H9 (cell line): ENCODE measurements around the gene RNF227. TPM values are rescaled to one million over a fixed set of nuclear protein-coding genes. Genes with fewer than 3 reads are reported as not detected.

Experiments used
- DNase-seq: peaks from one replicate; pipeline ENCODE4 v3.0.0-alpha.2; 2017
- H2AFZ ChIP-seq: one replicate; pipeline ENCODE4 v1.6.1; 2013; ENCODE audit warnings: mild to moderate bottlenecking, low read length, control low read depth, moderate library complexity
- H2AK5ac ChIP-seq: 2 replicates; pipeline ENCODE4 v1.6.1; 2013; ENCODE audit warnings: low read length, control low read depth, mixed read lengths; ENCODE audit not compliant: insufficient read length
- H2BK120ac ChIP-seq: one replicate; pipeline ENCODE4 v1.6.1; 2013; ENCODE audit warnings: low read depth, mild to moderate bottlenecking, low read length, control low read depth, inconsistent platforms; ENCODE audit not compliant: poor library complexity, severe bottlenecking
- H2BK12ac ChIP-seq: 2 replicates; pipeline ENCODE4 v1.6.1; 2013; ENCODE audit warnings: low read length, control low read depth, mixed read lengths, low read depth; ENCODE audit not compliant: insufficient read length
- H2BK15ac ChIP-seq: 2 replicates; pipeline ENCODE4 v1.6.1; 2013; ENCODE audit warnings: low read depth, low read length, control low read depth
- H2BK20ac ChIP-seq: one replicate; pipeline ENCODE4 v1.6.1; 2013; ENCODE audit warnings: low read depth, mild to moderate bottlenecking, low read length, control low read depth, inconsistent platforms; ENCODE audit not compliant: poor library complexity, severe bottlenecking
- H2BK5ac ChIP-seq: 2 replicates; pipeline ENCODE4 v1.6.1; 2013; ENCODE audit warnings: low read length, control low read depth, mixed read lengths; ENCODE audit not compliant: insufficient read length
- H3K14ac ChIP-seq: 2 replicates; pipeline ENCODE4 v1.6.1; 2013; ENCODE audit warnings: low read length, control low read depth; ENCODE audit not compliant: insufficient read depth
- H3K18ac ChIP-seq: 2 replicates; pipeline ENCODE4 v1.6.1; 2013; ENCODE audit warnings: low read depth, mild to moderate bottlenecking, mixed read lengths, low read length, control low read depth; ENCODE audit not compliant: insufficient read length
- H3K23ac ChIP-seq: 2 replicates; pipeline ENCODE4 v1.6.1; 2013; ENCODE audit warnings: low read length, control low read depth, mixed read lengths, low read depth; ENCODE audit not compliant: insufficient read length
- H3K23me2 ChIP-seq: 2 replicates; pipeline ENCODE4 v1.6.1; 2013; ENCODE audit warnings: low read depth, mild to moderate bottlenecking, mixed read lengths, low read length, control low read depth; ENCODE audit not compliant: insufficient read length, poor library complexity, severe bottlenecking
- H3K27ac ChIP-seq: 2 replicates; pipeline ENCODE4 v1.5.1; 2013; ENCODE audit warnings: low read length, control low read depth, mixed read lengths, low read depth; ENCODE audit not compliant: insufficient read length
- H3K27me3 ChIP-seq: 2 replicates; pipeline ENCODE4 v1.6.1; 2013; ENCODE audit warnings: low read length, control low read depth, inconsistent platforms; ENCODE audit not compliant: insufficient read depth
- H3K4ac ChIP-seq: 2 replicates; pipeline ENCODE4 v1.6.1; 2013; ENCODE audit warnings: low read depth, mild to moderate bottlenecking, control low read depth, inconsistent platforms, low read length, moderate library complexity
- H3K4me1 ChIP-seq: 2 replicates; pipeline ENCODE4 v1.6.1; 2013; ENCODE audit warnings: low read length, control low read depth, inconsistent platforms; ENCODE audit not compliant: insufficient read depth
- H3K4me2 ChIP-seq: 2 replicates; pipeline ENCODE4 v1.6.1; 2013; ENCODE audit warnings: low read length, control low read depth, mixed read lengths; ENCODE audit not compliant: insufficient read length, insufficient read depth
- H3K56ac ChIP-seq: 2 replicates; pipeline ENCODE4 v1.6.1; 2013; ENCODE audit warnings: low read depth, mild to moderate bottlenecking, mixed read lengths, low read length, control low read depth; ENCODE audit not compliant: insufficient read length
- H3K79me1 ChIP-seq: 2 replicates; pipeline ENCODE4 v1.6.1; 2013; ENCODE audit warnings: low read depth, mild to moderate bottlenecking, moderate library complexity, low read length, control low read depth, inconsistent platforms; ENCODE audit not compliant: insufficient read depth, poor library complexity, severe bottlenecking
- H3K79me2 ChIP-seq: 2 replicates; pipeline ENCODE4 v1.6.1; 2013; ENCODE audit warnings: low read length, control low read depth, inconsistent platforms; ENCODE audit not compliant: insufficient read depth
- H3K9ac ChIP-seq: 2 replicates; pipeline ENCODE4 v1.6.1; 2013; ENCODE audit warnings: low read length, control low read depth, mixed read lengths; ENCODE audit not compliant: insufficient read length; ENCODE audit errors: extremely low read depth
- H3K9me3 ChIP-seq: one replicate; pipeline ENCODE4 v1.6.1; 2013; ENCODE audit warnings: low read depth, low read length, inconsistent platforms; ENCODE audit not compliant: control insufficient read depth
- H3T11ph ChIP-seq: one replicate; pipeline ENCODE4 v1.6.1; 2013; ENCODE audit warnings: mild to moderate bottlenecking, low read length, control low read depth, inconsistent platforms
- H4K20me1 ChIP-seq: one replicate; pipeline ENCODE4 v1.6.1; 2013; ENCODE audit not compliant: control insufficient read depth, insufficient read length, insufficient read depth
- H4K5ac ChIP-seq: 2 replicates; pipeline ENCODE4 v1.6.1; 2013; ENCODE audit warnings: low read depth, mild to moderate bottlenecking, mixed read lengths, low read length, control low read depth; ENCODE audit not compliant: insufficient read length
- H4K8ac ChIP-seq: replicated peaks from 2 replicates; pipeline ENCODE4 v1.6.1; 2013; ENCODE audit warnings: low read length, control low read depth, mixed read lengths, low read depth; ENCODE audit not compliant: insufficient read length
- H4K91ac ChIP-seq: 2 replicates; pipeline ENCODE4 v1.6.1; 2013; ENCODE audit warnings: low read depth, mild to moderate bottlenecking, moderate library complexity, mixed read lengths, low read length, control low read depth; ENCODE audit not compliant: insufficient read length
- H3K27ac Mint-ChIP-seq, 3 experiments: 2 replicates in 2 of 3; 3 replicates in 1 of 3; pipeline ENCODE4 v1.8.0; 2020 to 2021; ENCODE audit warnings: mixed read lengths in 3 of 3, mild to moderate bottlenecking in 1 of 3, moderate library complexity in 1 of 3
- H3K27me3 Mint-ChIP-seq: 2 replicates; pipeline ENCODE4 v1.8.0; 2021; ENCODE audit warnings: low read depth, mild to moderate bottlenecking, moderate library complexity, mixed read lengths
- H3K36me3 Mint-ChIP-seq, 3 experiments: 2 replicates in 2 of 3; 3 replicates in 1 of 3; pipeline ENCODE4 v1.8.0; 2020 to 2021; ENCODE audit warnings: low read depth in 3 of 3, mixed read lengths in 3 of 3; ENCODE audit not compliant: insufficient read depth in 1 of 3
- H3K4me1 Mint-ChIP-seq, 2 experiments: 2 replicates each; pipeline ENCODE4 v1.8.0; 2020; ENCODE audit warnings: mixed read lengths in 2 of 2
- H3K4me3 Mint-ChIP-seq, 2 experiments: 2 replicates in 1 of 2; 3 replicates in 1 of 2; pipeline ENCODE4 v1.8.0; 2020 to 2021; ENCODE audit warnings: mild to moderate bottlenecking in 2 of 2, mixed read lengths in 2 of 2, moderate library complexity in 1 of 2
- H3K9me3 Mint-ChIP-seq, 2 experiments: 2 replicates in 1 of 2; 3 replicates in 1 of 2; pipeline ENCODE4 v1.8.0; 2020; ENCODE audit warnings: mild to moderate bottlenecking in 2 of 2, mixed read lengths in 2 of 2, moderate library complexity in 1 of 2
- WGBS: extraction: QIAGEN DNeasy Blood & Tissue Kit; methylation state at CpG from one replicate; pipeline ENCODE4 v1.1.7; 2013; ENCODE audit warnings: missing lambda C conversion rate, low lambda C conversion rate, mixed read lengths; ENCODE audit not compliant: insufficient read length; ENCODE audit errors: extremely low coverage; 5-methylcytosine and 5-hydroxymethylcytosine counted together
- total RNA-seq: library from RNA; stranded (reverse); gene quantifications from 2 replicates; pipeline ENCODE4 v1.2.1, GENCODE V29; 2021
- TF ChIP-seq, protein P1 (sequence below): fragments of 200-600 bp; sonication (generic); conservative IDR thresholded peaks from 3 replicates; pipeline ENCODE4 v1.8.0; 2021; ENCODE audit warnings: antibody characterized with exemption, mild to moderate bottlenecking

Gene RNF227
- total RNA-seq, 1 experiment from 2014 or later: 1.9 TPM

DNA sequence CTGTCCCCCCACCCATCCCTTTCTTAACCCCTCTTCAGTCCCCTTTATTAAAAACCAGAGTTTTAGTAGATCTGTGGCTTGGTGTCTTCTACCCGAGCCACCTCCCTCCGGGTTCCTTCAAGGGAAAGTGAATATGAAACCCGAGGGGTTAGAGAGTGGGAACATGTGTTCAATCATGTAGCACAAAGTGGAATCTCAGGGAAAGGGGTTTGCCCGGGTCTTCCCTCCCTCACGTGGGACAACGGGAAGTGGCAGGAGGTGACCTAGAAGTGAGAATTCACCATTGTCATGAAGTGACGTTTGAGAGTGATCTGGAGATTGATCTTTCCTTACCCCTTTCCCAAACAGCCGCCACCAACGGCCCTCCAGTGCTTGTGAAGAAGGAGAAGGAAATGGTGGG lies 5.0 kb downstream of the RNF227 start:
- H3K4me3 Mint-ChIP-seq: no peak overlapping the region
- H3K27ac Mint-ChIP-seq: no peak overlapping the region
- no CpG with 5 or more reads among the region's 9 CpGs for WGBS

More for the DNA sequence above, 5.0 kb downstream of the RNF227 start:
- Histone ChIP-seq H4K5ac (no peak overlapping the region), H3K4ac (no peak overlapping the region), H2AFZ (no peak overlapping the region), H3T11ph (no peak overlapping the region), H2BK5ac (no peak overlapping the region), H2BK120ac (no peak overlapping the region), H3K79me1 (no peaks in the 10 kb centered on the region), H3K4me2 (no peak overlapping the region), H3K14ac (no peak overlapping the region), H3K23ac (no peak overlapping the region), H3K9me3 (no peaks in the 10 kb centered on the region), H3K4me1 (no peaks in the 10 kb centered on the region), H2BK15ac (no peak overlapping the region), H4K91ac (no peak overlapping the region), H3K27me3 (peaks cover 6% of the 10 kb centered on the region), H3K9ac (no peak overlapping the region), H3K79me2 (no peaks in the 10 kb centered on the region), H3K56ac (no peak overlapping the region), H3K18ac (no peak overlapping the region), H3K27ac (no peak overlapping the region), H4K20me1 (no peaks in the 10 kb centered on the region), H2AK5ac (no peak overlapping the region), H2BK20ac (no peak overlapping the region), H3K23me2 (peaks cover 8% of the 10 kb centered on the region), H4K8ac (no peak overlapping the region), H2BK12ac (no peak overlapping the region)
- H3K9me3 Mint-ChIP-seq: no peaks in the 10 kb centered on the region
- peaks cover 18% of the 10 kb centered on the region for H3K27me3 Mint-ChIP-seq
- H3K36me3 Mint-ChIP-seq: peaks cover 0 to 35% (median 8%) of the 10 kb centered on the region in 3 experiments; a peak in 5 of 7 replicates
- peaks cover 8% of the 10 kb centered on the region in 2 experiments for H3K4me1 Mint-ChIP-seq
- no peak for DNase-seq
- TF ChIP-seq, protein P1, sequence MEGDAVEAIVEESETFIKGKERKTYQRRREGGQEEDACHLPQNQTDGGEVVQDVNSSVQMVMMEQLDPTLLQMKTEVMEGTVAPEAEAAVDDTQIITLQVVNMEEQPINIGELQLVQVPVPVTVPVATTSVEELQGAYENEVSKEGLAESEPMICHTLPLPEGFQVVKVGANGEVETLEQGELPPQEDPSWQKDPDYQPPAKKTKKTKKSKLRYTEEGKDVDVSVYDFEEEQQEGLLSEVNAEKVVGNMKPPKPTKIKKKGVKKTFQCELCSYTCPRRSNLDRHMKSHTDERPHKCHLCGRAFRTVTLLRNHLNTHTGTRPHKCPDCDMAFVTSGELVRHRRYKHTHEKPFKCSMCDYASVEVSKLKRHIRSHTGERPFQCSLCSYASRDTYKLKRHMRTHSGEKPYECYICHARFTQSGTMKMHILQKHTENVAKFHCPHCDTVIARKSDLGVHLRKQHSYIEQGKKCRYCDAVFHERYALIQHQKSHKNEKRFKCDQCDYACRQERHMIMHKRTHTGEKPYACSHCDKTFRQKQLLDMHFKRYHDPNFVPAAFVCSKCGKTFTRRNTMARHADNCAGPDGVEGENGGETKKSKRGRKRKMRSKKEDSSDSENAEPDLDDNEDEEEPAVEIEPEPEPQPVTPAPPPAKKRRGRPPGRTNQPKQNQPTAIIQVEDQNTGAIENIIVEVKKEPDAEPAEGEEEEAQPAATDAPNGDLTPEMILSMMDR: no peak
